Muscle layer of colon (tissue), 2 donors: Measurements from ENCODE around the gene PRDM16.

ENCODE experiments used
- H3K27ac ChIP-seq: one replicate; pipeline ENCODE4 v1.7.0; 2013; ENCODE audit warnings: low read depth, mild to moderate bottlenecking, low read length, moderate library complexity
- H3K27me3 ChIP-seq, 2 donors: one replicate each; pipeline ENCODE4 v1.7.0; 2013; ENCODE audit warnings: low read length in 2 of 2, mild to moderate bottlenecking in 2 of 2; ENCODE audit not compliant: insufficient read depth in 2 of 2, control insufficient read depth in 1 of 2
- H3K36me3 ChIP-seq: one replicate; pipeline ENCODE4 v1.7.0; 2013; ENCODE audit warnings: mild to moderate bottlenecking, low read length; ENCODE audit not compliant: insufficient read depth
- H3K4me1 ChIP-seq: one replicate; pipeline ENCODE4 v1.7.0; 2013; ENCODE audit warnings: mild to moderate bottlenecking, low read length; ENCODE audit not compliant: insufficient read depth
- H3K4me3 ChIP-seq, 2 donors: one replicate each; pipeline ENCODE4 v1.7.0; 2013; ENCODE audit warnings: low read length in 2 of 2, low read depth in 1 of 2, mild to moderate bottlenecking in 1 of 2, moderate library complexity in 1 of 2
- H3K9ac ChIP-seq: one replicate; pipeline ENCODE4 v1.7.0; 2013; ENCODE audit warnings: low read length
- H3K9me3 ChIP-seq: one replicate; pipeline ENCODE4 v1.7.0; 2013; ENCODE audit warnings: mild to moderate bottlenecking, low read length
- donor health status: abdominal sarcoma.
- donor health status: Adenocarcinoma of cecum.

The PRDM16 gene

DNA sequence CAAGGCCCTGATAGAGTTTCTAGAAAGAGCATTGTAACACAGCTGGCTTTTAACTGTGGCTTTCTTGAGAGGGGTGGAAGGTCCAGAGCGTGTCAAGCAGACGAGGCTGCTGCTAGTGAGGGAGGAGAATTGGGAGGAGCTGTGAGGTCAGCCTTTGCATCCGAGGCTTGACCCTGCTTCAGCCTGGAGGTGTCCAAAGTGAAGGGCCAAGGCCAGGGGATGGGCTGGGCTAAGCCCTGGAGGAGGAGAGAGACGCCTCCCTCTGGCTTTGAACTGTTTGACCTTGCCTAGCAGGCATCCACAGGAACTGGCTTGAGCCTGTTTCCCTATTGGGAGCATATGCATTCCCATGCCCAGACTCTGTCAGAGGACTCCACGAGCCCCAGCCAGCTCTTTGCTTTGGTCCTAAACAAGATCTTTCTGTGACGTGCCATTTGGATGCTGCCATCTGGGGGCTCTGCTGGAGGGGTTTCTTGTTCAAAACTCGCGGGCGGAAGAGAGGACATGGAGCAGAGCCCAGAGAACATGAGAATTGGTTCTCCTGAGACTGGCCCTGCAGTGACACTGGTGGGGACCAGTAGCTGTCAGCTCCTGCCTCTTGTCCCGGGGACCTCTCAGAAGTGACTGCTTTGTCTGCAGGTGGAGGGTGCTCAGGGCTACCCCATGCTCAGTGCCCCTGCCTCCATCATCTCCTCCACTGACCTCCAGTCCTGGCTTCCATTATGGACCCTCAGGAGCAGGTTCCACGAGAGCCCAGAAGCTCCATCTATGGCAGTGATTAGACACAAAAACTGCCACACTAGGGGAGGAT, 42.2 kb upstream of the PRDM16 start:
- H3K4me3 ChIP-seq: no peak overlapping the region
- no peak overlapping the region for H3K27ac ChIP-seq
- H3K9me3 ChIP-seq: no peaks in the 10 kb centered on the region
- H3K9ac ChIP-seq: no peak overlapping the region
- peaks cover 0 to 33% of the 10 kb centered on the region in 2 donors for H3K27me3 ChIP-seq
- no peaks in the 10 kb centered on the region for H3K36me3 ChIP-seq
- H3K4me1 ChIP-seq: no peaks in the 10 kb centered on the region

DNA sequence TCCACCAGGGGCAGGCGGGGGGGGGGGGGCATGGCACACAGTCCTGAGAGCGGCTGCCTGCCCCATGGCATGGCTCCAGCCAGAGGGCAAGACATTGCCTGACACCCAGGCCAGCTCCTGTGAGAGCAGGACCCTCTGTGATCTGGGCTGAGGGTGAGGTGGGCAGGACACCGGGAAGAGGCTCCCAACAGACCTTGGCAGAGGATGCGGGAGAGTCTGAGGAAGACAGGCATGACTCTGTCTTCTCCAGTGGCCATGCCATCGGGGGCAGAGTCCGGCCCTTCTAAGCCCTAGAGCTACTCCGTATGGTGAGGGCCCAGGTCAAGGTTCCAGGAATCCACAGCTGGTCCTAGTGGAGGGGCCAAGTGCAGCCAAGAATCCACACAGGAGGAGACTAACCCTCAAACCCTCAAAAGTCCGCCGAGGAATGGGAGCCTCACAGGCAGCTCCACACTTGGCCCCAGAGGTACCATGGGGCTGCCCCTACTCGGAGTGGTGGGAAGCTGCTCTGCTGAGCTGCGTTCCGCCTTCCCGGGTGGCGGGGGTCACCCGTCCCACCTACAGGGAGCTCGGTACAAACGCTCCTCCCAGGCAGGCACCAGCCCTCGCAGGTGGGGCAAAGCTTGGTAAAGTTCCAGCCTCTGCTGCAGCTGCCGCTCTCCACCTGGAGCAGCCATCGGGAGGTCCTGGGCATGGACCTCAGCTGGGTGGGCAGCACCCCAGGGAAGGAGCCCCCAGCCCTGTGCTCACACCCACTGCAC, 41.2 kb upstream of the PRDM16 start:
- Histone ChIP-seq H3K27me3 (peaks cover 0 to 33% of the 10 kb centered on the region in 2 donors), H3K9ac (no peak overlapping the region), H3K9me3 (no peaks in the 10 kb centered on the region), H3K4me3 (no peak overlapping the region), H3K4me1 (no peaks in the 10 kb centered on the region), H3K27ac (no peak overlapping the region), H3K36me3 (no peaks in the 10 kb centered on the region)

DNA sequence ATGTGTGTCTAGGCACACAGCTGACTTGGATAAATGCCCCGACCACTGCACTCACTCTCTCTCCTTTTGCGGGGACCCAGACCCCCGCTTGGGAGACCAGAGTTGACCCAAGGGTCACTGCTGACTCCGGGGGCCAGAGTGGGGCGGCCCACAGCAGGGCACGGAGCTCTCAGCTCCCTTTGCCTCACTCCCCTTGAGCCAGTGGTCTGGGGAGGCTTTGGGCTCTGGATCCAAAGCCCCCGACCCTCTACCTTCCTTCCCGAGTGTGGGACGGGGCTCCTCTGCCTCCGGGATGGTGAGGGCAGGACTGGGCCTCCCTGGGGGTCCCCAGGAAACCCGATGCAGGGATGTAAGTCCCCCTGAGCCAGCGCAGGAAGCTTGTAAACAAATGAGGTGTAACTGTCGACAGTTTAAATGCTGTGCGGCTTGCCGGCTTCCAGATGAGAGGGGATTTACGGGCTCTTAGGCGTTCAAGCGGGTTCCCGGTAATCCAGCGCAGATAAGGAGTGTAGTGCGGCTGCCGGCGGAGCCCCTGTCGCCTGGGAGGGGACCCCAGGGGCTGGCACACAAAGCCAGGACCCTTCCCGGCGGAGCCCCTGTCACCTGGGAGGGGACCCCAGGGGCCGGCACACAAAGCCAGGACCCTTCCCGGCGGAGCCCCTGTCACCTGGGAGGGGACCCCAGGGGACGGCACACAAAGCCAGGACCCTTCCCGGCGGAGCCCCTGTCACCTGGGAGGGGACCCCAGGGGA, 40.3 kb upstream of the PRDM16 start:
- Histone ChIP-seq H3K4me3 (no peak overlapping the region), H3K27me3 (peaks cover 0 to 33% of the 10 kb centered on the region in 2 donors), H3K9me3 (no peaks in the 10 kb centered on the region), H3K9ac (no peak overlapping the region), H3K4me1 (no peaks in the 10 kb centered on the region), H3K27ac (no peak overlapping the region), H3K36me3 (no peaks in the 10 kb centered on the region)

DNA sequence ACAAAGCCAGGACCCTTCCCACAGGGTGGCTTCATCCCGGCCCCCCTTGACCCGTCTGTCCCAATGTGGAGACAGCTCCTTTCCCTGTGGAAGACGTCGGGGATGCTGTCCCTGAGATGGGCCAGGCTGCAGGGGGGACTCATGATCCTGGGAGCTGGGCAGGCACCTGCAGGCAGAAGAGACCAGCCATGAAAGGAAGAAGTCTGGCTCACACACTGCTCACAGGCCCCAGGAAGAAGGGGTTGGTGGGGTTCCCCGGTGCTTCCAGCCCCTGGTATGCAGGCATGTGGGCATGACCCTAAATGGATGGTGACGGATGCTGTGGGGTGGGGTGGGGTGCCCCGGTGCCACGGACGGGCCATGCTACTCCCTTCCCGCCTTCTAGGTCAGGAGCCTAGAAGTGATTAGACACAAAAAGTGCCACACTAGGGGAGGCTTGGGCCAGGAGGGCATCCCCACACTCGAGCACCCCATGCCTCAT, 39.5 kb upstream of the PRDM16 start:
- Histone ChIP-seq H3K4me3 (no peak overlapping the region), H3K36me3 (no peaks in the 10 kb centered on the region), H3K27ac (no peak overlapping the region), H3K27me3 (peaks cover 0 to 33% of the 10 kb centered on the region in 2 donors), H3K9ac (no peak overlapping the region), H3K4me1 (no peaks in the 10 kb centered on the region), H3K9me3 (no peaks in the 10 kb centered on the region)

DNA sequence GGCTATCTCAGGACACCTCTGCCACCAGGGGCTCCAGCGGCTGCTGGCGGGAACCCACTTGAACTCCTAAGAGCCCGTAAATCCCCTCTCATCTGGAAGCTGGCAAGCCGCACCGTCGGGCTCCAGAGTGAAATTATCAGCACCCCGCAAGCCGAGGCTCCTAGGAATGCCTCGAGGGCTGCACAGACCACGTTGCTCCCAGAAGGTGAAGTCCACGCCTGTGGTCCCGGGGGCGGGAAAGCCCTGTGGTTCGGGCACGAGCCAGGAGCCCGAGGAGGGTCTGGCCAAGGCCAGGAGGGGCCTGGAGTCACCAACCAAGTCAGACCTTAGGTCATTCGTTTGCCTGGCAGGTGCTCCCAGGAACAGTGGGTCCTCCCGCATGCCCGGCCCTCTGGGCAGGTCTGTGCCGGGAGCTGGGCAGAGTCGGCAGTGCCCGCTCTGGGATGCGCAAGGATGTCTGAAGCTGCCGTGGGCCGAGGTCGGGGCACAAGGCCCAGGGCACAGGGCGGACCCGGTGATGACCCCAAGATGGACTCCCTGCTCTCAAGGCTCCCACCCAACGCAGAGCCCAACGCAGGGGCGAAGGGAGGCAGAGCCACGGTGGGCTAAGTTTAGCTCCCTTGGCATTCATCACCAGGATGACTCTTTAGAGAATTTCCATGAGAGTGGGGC, 38.9 kb upstream of the PRDM16 start:
- Histone ChIP-seq H3K9ac (no peak overlapping the region), H3K9me3 (no peaks in the 10 kb centered on the region), H3K27ac (no peak overlapping the region), H3K36me3 (no peaks in the 10 kb centered on the region), H3K4me1 (no peaks in the 10 kb centered on the region), H3K4me3 (no peak overlapping the region), H3K27me3 (peaks cover 0 to 33% of the 10 kb centered on the region in 2 donors)

DNA sequence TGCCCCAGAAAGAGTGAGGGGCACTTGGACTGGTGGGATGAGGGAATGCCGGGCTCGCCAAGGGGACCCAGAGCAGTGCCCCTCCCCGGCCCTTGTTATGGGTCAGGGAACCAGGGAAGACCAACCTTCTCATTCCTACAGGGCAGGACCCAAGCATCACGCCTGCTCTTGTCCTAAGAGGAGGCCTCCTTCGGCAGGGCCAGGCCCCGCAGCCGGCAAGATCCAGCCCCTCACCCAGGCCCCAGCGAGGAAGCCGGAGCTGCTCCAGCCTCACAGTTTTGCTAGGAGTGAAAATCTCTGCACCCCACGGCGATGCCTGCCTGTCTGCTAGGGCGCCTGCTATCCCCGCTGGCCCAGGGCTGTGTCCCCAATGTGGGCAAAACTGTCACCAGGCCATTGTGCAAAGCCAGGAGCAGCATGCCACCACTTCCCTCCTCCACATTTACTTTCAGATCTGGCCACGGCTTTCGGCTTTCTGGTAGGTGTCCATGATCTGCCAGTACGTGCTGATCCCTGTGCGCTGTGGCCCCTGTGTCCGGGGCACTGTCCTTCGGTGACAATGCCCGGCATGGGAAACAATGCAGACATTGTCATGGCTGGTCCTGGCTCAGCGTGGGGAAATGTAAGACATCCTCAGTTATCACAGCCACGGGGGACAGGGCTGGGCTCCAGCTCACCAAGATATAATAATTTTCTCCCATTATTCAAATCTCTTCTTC, 38.2 kb upstream of the PRDM16 start:
- Histone ChIP-seq H3K9me3 (no peaks in the 10 kb centered on the region), H3K36me3 (no peaks in the 10 kb centered on the region), H3K4me1 (no peaks in the 10 kb centered on the region), H3K27me3 (peaks cover 0 to 35% of the 10 kb centered on the region in 2 donors), H3K27ac (no peak overlapping the region), H3K4me3 (no peak overlapping the region), H3K9ac (no peak overlapping the region)

DNA sequence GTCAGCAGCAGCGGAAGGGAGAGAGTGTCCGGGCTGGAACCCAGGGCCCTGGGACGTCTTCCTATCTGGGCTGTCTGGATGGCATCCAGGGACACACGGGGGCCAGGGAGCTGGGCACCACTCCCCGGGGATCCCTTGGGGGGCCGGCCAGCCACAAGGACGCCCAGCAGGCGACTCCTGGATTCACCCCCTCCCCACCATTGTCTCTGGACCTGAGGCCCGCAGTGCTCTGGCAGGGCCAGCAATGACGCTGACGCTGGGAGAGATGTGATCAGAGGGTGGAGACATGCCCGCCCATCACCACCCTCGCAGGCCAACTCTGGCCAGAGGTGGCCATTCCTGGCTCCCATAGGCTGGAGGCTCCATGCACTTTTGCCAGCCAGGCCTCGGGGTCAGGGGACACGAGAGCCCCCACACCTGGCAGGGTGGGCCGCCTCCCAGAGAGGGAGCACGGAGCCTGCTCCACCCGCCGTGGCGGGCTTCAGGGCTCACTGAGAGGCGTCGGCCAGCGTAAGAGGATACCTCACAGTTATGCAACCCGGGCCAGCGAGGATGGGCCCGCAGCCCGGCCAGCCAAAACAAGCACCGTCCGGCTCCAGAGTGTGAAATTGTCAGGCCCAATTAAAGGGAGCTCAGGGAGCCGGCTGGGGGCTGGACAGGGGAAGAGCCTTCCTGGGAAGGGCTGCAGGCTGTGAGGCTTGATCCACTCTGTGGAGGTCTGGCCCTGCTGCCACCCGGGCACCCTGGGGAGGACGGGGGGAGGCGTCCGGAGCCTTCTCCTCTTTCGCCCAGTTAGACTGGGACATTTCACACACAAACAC, 37.4 kb upstream of the PRDM16 start:
- H3K27me3 ChIP-seq: peaks cover 0 to 43% of the 10 kb centered on the region in 2 donors
- no peaks in the 10 kb centered on the region for H3K4me1 ChIP-seq
- no peaks in the 10 kb centered on the region for H3K36me3 ChIP-seq
- no peak overlapping the region for H3K9ac ChIP-seq
- no peak overlapping the region for H3K27ac ChIP-seq
- H3K4me3 ChIP-seq: no peak overlapping the region
- H3K9me3 ChIP-seq: no peaks in the 10 kb centered on the region

DNA sequence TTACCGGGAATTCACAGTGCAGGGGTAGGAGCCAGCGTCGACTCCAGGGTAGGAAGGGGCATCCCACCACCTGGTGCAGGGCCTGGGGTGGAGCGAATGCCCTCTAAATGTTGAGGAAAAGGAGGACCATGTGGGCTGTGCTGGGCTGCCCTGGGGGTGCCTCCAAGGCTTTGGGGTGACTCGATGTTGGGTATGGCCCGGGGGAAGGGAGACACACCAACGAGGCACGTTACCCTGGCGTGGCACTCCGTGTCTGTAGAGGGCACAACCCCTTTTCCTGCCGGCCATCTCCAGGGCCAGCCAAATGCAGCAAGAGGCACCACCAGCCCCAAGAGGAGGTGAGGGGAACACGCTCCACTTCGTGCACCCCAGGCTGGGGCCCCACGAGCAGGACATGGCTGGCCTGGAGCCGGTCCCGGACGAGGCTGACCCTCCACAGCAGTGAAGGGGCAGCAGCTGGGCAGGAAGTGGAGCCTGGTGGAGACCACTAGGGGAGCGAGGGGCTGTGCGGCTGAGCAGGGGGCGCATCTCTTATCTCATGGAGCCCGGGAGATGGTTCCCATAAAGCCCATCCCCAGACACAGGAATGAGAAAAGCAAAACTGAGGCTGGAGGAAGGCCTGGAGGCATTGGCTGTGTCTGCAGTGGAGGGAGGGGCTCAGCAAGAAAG, 36.5 kb upstream of the PRDM16 start:
- H3K4me3 ChIP-seq: no peak overlapping the region
- H3K9ac ChIP-seq: no peak overlapping the region
- H3K27ac ChIP-seq: no peak overlapping the region
- no peaks in the 10 kb centered on the region for H3K9me3 ChIP-seq
- peaks cover 0 to 48% of the 10 kb centered on the region in 2 donors for H3K27me3 ChIP-seq
- H3K36me3 ChIP-seq: no peaks in the 10 kb centered on the region
- no peaks in the 10 kb centered on the region for H3K4me1 ChIP-seq

DNA sequence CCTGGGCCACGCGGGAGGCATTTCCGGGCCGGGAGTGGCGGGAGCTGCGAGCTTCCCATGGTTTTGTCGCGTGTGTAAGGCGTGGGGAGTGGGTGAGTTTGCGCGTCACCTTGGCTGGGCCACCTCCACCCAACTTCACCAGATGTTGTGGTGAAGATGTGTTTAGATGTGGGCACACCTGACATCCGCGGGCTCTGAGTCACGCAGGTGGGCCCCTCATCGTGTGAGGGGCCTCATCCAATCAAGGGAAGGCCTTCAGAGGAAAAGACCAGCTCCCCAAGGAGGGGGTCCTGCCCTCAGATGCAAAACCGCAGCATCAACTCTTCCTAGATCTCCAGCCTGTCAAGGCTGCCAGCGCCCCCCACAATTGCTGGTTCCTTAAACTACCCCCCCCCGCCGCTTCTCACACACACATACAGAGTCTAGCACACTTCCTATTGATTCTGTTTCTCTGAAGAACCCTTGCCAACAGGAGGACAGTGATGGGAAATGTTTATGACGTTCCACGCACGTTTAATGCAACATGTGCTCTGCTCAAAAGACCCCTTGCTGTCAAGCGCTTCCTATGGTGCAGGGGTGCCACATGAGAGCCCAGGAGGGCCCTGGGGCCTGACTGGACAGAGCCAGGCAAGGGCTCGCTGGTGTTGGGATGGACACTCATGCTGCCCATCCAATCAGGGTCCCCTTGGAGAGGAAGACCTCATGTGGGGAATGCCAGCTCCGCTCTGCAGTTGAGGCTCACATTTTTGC, 35.8 kb upstream of the PRDM16 start:
- no peak overlapping the region for H3K9ac ChIP-seq
- H3K4me3 ChIP-seq: no peak overlapping the region
- H3K4me1 ChIP-seq: no peaks in the 10 kb centered on the region
- H3K27me3 ChIP-seq: peaks cover 0 to 41% of the 10 kb centered on the region in 2 donors
- no peaks in the 10 kb centered on the region for H3K9me3 ChIP-seq
- H3K27ac ChIP-seq: no peak overlapping the region
- H3K36me3 ChIP-seq: no peaks in the 10 kb centered on the region
